ENCODE data around the gene TMEM95.

DNA sequence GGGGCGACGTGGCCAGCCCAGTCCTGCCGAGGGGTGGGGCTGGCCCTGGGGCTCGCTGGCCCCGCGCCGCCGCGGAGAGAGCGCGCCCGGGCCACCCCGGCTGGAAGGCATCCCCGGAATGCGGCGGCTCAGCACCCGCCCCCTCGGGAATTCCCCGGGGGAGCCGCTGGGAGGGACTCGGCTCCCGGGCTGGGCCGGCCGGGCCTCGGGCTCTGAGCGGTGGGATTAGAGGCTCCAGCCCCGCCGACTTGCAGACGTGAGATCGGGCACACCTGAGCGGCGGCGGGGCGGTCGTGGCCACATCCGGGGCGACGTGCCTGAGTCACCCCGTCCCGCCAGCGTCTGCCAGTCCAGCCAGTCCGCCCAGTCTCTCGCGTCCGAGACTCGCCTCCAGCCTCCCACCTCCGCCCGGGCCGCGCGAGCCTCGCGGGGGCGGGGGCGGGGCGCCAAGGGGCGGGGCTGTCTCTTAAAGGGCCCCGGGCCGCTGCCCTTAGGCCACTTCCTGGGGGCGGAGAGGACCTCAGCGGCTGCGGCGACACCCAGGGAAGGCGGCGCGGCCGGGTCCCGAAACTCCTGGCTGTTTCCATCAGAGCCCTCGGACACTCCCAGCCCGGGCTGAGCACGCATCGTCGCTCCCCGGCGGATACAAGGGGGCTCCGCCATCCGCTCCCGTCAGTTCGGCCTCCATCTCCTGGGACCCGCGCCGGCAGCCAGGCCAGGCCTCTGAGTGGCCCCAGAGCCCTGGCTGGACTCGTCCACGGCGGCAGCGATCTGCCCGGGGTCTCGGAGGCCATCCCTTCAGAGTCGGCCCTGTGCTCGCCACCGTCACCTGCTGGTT is 3.1 kb upstream of the TMEM95 start, which contains the start of gene KCTD11:
- TF ChIP-seq, protein P1, sequence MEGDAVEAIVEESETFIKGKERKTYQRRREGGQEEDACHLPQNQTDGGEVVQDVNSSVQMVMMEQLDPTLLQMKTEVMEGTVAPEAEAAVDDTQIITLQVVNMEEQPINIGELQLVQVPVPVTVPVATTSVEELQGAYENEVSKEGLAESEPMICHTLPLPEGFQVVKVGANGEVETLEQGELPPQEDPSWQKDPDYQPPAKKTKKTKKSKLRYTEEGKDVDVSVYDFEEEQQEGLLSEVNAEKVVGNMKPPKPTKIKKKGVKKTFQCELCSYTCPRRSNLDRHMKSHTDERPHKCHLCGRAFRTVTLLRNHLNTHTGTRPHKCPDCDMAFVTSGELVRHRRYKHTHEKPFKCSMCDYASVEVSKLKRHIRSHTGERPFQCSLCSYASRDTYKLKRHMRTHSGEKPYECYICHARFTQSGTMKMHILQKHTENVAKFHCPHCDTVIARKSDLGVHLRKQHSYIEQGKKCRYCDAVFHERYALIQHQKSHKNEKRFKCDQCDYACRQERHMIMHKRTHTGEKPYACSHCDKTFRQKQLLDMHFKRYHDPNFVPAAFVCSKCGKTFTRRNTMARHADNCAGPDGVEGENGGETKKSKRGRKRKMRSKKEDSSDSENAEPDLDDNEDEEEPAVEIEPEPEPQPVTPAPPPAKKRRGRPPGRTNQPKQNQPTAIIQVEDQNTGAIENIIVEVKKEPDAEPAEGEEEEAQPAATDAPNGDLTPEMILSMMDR (IDR thresholded peaks at IDR 0.05) = peak; percentile 50
- TF ChIP-seq EZH2 (IDR thresholded peaks at IDR 0.05; ENCODE audit: borderline replicate concordance, insufficient read depth, low read depth, low read length, poor library complexity, severe bottlenecking) = no peak

Measured in B cell (primary cell).